Liver (tissue), 9 donors: ENCODE results near the gene NUDT15. TPM values are rescaled to one million over a fixed set of nuclear protein-coding genes. Genes with fewer than 3 reads are reported as not detected.
A peak's percentile ranks its signal among the peaks of the same experiment; 100 is the strongest.
"Not testable (repeated sequence)": the region's sequence is repeated elsewhere in the genome, so short reads cannot be mapped to it uniquely, and the experiment has no call there.

ENCODE experiments used
- DNase-seq: peaks from one replicate; pipeline ENCODE4 v3.0.0-alpha.2; 2017; ENCODE audit warnings: low spot score
- H3K27ac ChIP-seq, 2 donors: one replicate each; pipeline ENCODE4 v1.7.0; 2013; ENCODE audit warnings: inconsistent platforms in 2 of 2, low read length in 2 of 2, control low read depth in 1 of 2, low read depth in 1 of 2, mild to moderate bottlenecking in 1 of 2
- H3K27me3 ChIP-seq, 4 donors: one replicate each; pipeline versions ENCODE4 v1.6.1 to v1.7.0; 2013; ENCODE audit warnings: low read length in 3 of 4, inconsistent platforms in 1 of 4, mild to moderate bottlenecking in 1 of 4, moderate library complexity in 1 of 4; ENCODE audit not compliant: control insufficient read depth in 4 of 4, insufficient read depth in 4 of 4
- H3K36me3 ChIP-seq, 4 donors: one replicate each; pipeline versions ENCODE4 v1.6.1 to v1.7.0; 2013; ENCODE audit warnings: low read length in 3 of 4, mild to moderate bottlenecking in 3 of 4, low read depth in 1 of 4, moderate library complexity in 1 of 4; ENCODE audit not compliant: control insufficient read depth in 4 of 4, insufficient read depth in 3 of 4
- H3K4me1 ChIP-seq, 4 donors: one replicate each; pipeline versions ENCODE4 v1.6.1 to v1.7.0; 2013; ENCODE audit warnings: low read length in 3 of 4, mild to moderate bottlenecking in 3 of 4, moderate library complexity in 1 of 4; ENCODE audit not compliant: control insufficient read depth in 4 of 4, insufficient read depth in 4 of 4
- H3K4me3 ChIP-seq, 3 donors: one replicate each; pipeline versions ENCODE4 v1.6.1 to v1.7.0; 2013; ENCODE audit warnings: low read length in 3 of 3, control low read depth in 1 of 3, low read depth in 1 of 3, mild to moderate bottlenecking in 1 of 3
- H3K9ac ChIP-seq, 2 donors: one replicate each; pipeline ENCODE4 v1.7.0; 2013; ENCODE audit warnings: low read length in 2 of 2, mild to moderate bottlenecking in 2 of 2, moderate library complexity in 2 of 2, control low read depth in 1 of 2, low read depth in 1 of 2
- H3K9me3 ChIP-seq, 4 donors: one replicate each; pipeline versions ENCODE4 v1.6.1 to v1.7.0; 2013; ENCODE audit warnings: low read length in 3 of 4; ENCODE audit not compliant: control insufficient read depth in 4 of 4
- FOXA1 ChIP-seq: IDR thresholded peaks from 2 replicates; pipeline ENCODE4 v1.6.1; 2016; ENCODE audit warnings: antibody characterized with exemption
- FOXA2 ChIP-seq: IDR thresholded peaks from 2 replicates; pipeline ENCODE4 v1.6.1; 2016; ENCODE audit warnings: antibody characterized with exemption
- GABPA ChIP-seq, 2 donors: IDR thresholded peaks in 1 of 2; conservative IDR thresholded peaks in 1 of 2; 2 replicates each; pipeline ENCODE4 v1.6.1; 2016; ENCODE audit warnings: antibody characterized with exemption in 2 of 2, mild to moderate bottlenecking in 1 of 2, moderate library complexity in 1 of 2
- HNF4A ChIP-seq, 2 donors: conservative IDR thresholded peaks; 2 replicates each; pipeline ENCODE4 v1.6.1; 2016; ENCODE audit warnings: antibody characterized with exemption in 2 of 2, mild to moderate bottlenecking in 2 of 2
- HNF4G ChIP-seq: IDR thresholded peaks from 2 replicates; pipeline ENCODE4 v1.6.1; 2016; ENCODE audit warnings: antibody characterized with exemption
- NR2F2 ChIP-seq: IDR thresholded peaks from 2 replicates; pipeline ENCODE4 v1.6.1; 2016; ENCODE audit warnings: antibody characterized with exemption
- RAD21 ChIP-seq, 2 donors: IDR thresholded peaks; 2 replicates each; pipeline ENCODE4 v1.6.1; 2016; ENCODE audit warnings: antibody characterized with exemption in 2 of 2, mild to moderate bottlenecking in 2 of 2
- RXRA ChIP-seq, 2 donors: IDR thresholded peaks; 2 replicates each; pipeline ENCODE4 v1.6.1; 2017 to 2018; ENCODE audit warnings: antibody characterized with exemption in 2 of 2, mild to moderate bottlenecking in 1 of 2
- SP1 ChIP-seq: IDR thresholded peaks from 2 replicates; pipeline ENCODE4 v1.6.1; 2018; ENCODE audit warnings: antibody characterized with exemption, mild to moderate bottlenecking
- TAF1 ChIP-seq: conservative IDR thresholded peaks from 2 replicates; pipeline ENCODE4 v1.6.1; 2016; ENCODE audit warnings: antibody characterized with exemption, mild to moderate bottlenecking
- YY1 ChIP-seq: IDR thresholded peaks from 2 replicates; pipeline ENCODE4 v1.6.1; 2016; ENCODE audit warnings: antibody characterized with exemption, mild to moderate bottlenecking
- WGBS: extraction: QIAGEN DNeasy Blood & Tissue Kit; methylation state at CpG from one replicate; pipeline ENCODE4 v1.1.7; 2013; 5-methylcytosine and 5-hydroxymethylcytosine counted together
- polyA plus RNA-seq, 2 donors: library from polyadenylated mRNA; stranded (reverse) in 1 of 2; unstranded in 1 of 2; fragments of 200-250 nt in 1 of 2; fragments of >200 nt in 1 of 2; fragmentation: Nextera tagmentation in 1 of 2; extraction: Ambion mirVana in 1 of 2; gene quantifications; one replicate each; pipeline versions ENCODE4 v1.2.1 to v1.2.3, GENCODE V29; 2013 to 2015
- total RNA-seq, 2 donors: library from RNA; depleted of rRNA; stranded (reverse); fragments of >200 nt; gene quantifications; one replicate each; pipeline ENCODE4 v1.2.3, GENCODE V29; 2014
- TF ChIP-seq, protein P1 (sequence below): IDR thresholded peaks from 2 replicates; pipeline ENCODE4 v1.6.1; 2016; ENCODE audit warnings: antibody characterized with exemption
- TF ChIP-seq, protein P2 (sequence below): IDR thresholded peaks from 2 replicates; pipeline ENCODE4 v1.6.1; 2016; ENCODE audit warnings: antibody characterized with exemption, mild to moderate bottlenecking
- TF ChIP-seq, protein P3 (sequence below): fragments of 150-350 bp; IDR thresholded peaks from 2 replicates; pipeline ENCODE4 v1.5.1; 2017; ENCODE audit warnings: improper control_type of control experiment, low read depth, low read length; ENCODE audit not compliant: missing input control
- TF ChIP-seq, protein P4 (sequence below): IDR thresholded peaks from 2 replicates; pipeline ENCODE4 v1.6.1; 2016; ENCODE audit warnings: antibody characterized with exemption
- donor health status: healthy.
- donor health status: healthy.
- donor health status: healthy.
- donor health status: healthy.
- donor health status: healthy.

Gene NUDT15
- total and polyA plus RNA-seq, 4 donors = 6.0 to 7.7 (median 6.9) TPM

DNA sequence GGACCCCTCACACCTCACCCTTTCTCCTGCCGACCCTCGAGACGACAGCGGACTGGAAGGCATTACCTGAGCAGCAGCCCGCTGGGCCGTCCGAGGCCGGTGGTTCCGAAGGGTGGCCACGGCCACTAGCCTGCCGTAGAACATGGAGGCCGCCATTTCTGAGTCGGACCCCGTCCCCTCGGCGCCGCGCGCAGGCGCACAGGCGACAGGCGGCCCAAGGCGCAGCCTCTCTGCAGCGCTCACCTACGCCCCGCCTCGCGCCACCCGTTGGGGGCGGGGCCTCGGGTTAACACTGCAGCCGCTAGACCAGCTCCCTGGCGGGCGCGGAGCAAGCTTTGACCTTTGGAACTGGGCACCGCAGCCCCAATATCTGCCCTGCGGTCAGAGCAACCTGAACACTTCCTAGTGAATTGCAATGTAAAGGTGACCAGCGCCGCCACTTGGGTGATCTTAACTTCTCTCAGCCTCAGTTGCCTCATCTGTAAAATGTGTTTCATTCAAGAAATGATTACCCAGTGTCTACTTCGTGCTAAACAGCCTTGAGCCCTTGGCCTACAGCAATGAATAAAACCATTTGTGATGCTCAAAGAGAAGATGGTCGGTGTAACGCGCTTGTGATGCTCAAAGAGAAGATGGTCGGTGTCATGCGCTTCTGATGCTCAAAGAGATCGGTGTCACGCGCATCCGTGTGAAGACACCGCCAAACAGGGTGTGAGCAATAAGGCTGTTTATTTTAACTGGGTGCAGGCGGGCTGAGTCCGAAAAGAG, 36.2 kb upstream of the NUDT15 start, which contains the start of gene SUCLA2:
Gene SUCLA2, minus strand, starts transcription at position 160 of the 768 bp plus-strand sequence. Its CDS starts 4 bp downstream, at position 156.
- WGBS = 12% methylated on average over 52 of the region's 52 CpGs
- peak; percentile 92 for DNase-seq
- H3K36me3 ChIP-seq = no peaks in the 10 kb centered on the region

DNA sequence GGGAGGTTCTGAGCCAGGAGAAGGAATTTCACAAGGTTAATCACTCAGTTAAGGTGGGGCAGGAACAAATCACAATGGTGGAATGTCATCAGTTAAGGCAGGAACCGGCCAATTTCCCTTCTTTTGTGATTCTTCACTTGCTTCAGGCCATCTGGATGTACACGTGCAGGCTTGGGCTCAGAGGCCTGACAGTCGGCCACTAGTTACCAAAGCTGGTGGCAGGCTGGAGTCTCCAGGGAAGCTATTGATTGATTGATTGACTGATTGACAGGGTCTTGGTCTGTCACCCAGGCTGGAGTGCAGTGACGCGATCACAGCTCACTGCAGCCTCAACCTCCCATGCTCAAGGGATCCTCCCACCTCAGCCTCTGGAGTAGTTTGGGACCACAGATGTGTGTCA, 35.5 kb upstream of the NUDT15 start:
- WGBS = 70% methylated on average over 5 of the region's 5 CpGs
- not testable (repeated sequence) for H3K36me3 ChIP-seq

More for the DNA sequence above, 36.2 kb upstream of the NUDT15 start, which contains the start of gene SUCLA2:
- Histone ChIP-seq H3K27ac (peak within 1 kb of the TSS; percentile 79 to 82), H3K27me3 (no peaks in the 10 kb centered on the region), H3K4me3 (peak within 1 kb of the TSS; percentile 88 to 99 (median 93)), H3K9me3 (no peaks in the 10 kb centered on the region), H3K4me1 (peaks cover 5 to 22% (median 14%) of the 10 kb centered on the region in 4 donors), H3K9ac (peak within 1 kb of the TSS; percentile 73 to 90)
- peak; percentile 95 for TF ChIP-seq SP1
- no peak for TF ChIP-seq FOXA2
- TF ChIP-seq TAF1 = no peak
- TF ChIP-seq HNF4A (conservative IDR thresholded peaks at IDR 0.05) = peak; percentile 93
- peak; percentile 97 for TF ChIP-seq YY1
- peak; percentile 26 to 56 for TF ChIP-seq RXRA (IDR thresholded peaks at IDR 0.05)
- TF ChIP-seq, protein P1, sequence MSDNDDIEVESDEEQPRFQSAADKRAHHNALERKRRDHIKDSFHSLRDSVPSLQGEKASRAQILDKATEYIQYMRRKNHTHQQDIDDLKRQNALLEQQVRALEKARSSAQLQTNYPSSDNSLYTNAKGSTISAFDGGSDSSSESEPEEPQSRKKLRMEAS = no peak
- no peak for TF ChIP-seq NR2F2
- peak; percentile 84 for TF ChIP-seq HNF4G
- TF ChIP-seq, protein P2, sequence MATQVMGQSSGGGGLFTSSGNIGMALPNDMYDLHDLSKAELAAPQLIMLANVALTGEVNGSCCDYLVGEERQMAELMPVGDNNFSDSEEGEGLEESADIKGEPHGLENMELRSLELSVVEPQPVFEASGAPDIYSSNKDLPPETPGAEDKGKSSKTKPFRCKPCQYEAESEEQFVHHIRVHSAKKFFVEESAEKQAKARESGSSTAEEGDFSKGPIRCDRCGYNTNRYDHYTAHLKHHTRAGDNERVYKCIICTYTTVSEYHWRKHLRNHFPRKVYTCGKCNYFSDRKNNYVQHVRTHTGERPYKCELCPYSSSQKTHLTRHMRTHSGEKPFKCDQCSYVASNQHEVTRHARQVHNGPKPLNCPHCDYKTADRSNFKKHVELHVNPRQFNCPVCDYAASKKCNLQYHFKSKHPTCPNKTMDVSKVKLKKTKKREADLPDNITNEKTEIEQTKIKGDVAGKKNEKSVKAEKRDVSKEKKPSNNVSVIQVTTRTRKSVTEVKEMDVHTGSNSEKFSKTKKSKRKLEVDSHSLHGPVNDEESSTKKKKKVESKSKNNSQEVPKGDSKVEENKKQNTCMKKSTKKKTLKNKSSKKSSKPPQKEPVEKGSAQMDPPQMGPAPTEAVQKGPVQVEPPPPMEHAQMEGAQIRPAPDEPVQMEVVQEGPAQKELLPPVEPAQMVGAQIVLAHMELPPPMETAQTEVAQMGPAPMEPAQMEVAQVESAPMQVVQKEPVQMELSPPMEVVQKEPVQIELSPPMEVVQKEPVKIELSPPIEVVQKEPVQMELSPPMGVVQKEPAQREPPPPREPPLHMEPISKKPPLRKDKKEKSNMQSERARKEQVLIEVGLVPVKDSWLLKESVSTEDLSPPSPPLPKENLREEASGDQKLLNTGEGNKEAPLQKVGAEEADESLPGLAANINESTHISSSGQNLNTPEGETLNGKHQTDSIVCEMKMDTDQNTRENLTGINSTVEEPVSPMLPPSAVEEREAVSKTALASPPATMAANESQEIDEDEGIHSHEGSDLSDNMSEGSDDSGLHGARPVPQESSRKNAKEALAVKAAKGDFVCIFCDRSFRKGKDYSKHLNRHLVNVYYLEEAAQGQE = no peak
- no peak for TF ChIP-seq GABPA (IDR thresholded peaks at IDR 0.05 in 1 of 2, conservative IDR thresholded peaks at IDR 0.05 in 1 of 2)
- TF ChIP-seq, protein P3, sequence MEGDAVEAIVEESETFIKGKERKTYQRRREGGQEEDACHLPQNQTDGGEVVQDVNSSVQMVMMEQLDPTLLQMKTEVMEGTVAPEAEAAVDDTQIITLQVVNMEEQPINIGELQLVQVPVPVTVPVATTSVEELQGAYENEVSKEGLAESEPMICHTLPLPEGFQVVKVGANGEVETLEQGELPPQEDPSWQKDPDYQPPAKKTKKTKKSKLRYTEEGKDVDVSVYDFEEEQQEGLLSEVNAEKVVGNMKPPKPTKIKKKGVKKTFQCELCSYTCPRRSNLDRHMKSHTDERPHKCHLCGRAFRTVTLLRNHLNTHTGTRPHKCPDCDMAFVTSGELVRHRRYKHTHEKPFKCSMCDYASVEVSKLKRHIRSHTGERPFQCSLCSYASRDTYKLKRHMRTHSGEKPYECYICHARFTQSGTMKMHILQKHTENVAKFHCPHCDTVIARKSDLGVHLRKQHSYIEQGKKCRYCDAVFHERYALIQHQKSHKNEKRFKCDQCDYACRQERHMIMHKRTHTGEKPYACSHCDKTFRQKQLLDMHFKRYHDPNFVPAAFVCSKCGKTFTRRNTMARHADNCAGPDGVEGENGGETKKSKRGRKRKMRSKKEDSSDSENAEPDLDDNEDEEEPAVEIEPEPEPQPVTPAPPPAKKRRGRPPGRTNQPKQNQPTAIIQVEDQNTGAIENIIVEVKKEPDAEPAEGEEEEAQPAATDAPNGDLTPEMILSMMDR = peak; percentile 23
- peak; percentile 58 to 75 for TF ChIP-seq RAD21 (IDR thresholded peaks at IDR 0.05)
- TF ChIP-seq, protein P4, sequence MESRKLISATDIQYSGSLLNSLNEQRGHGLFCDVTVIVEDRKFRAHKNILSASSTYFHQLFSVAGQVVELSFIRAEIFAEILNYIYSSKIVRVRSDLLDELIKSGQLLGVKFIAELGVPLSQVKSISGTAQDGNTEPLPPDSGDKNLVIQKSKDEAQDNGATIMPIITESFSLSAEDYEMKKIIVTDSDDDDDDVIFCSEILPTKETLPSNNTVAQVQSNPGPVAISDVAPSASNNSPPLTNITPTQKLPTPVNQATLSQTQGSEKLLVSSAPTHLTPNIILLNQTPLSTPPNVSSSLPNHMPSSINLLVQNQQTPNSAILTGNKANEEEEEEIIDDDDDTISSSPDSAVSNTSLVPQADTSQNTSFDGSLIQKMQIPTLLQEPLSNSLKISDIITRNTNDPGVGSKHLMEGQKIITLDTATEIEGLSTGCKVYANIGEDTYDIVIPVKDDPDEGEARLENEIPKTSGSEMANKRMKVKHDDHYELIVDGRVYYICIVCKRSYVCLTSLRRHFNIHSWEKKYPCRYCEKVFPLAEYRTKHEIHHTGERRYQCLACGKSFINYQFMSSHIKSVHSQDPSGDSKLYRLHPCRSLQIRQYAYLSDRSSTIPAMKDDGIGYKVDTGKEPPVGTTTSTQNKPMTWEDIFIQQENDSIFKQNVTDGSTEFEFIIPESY = no peak
- no peak for TF ChIP-seq FOXA1

More for the DNA sequence above, 35.5 kb upstream of the NUDT15 start:
- not testable (repeated sequence) for H3K9me3 ChIP-seq, H3K27me3 ChIP-seq, H3K9ac ChIP-seq, DNase-seq, H3K4me3 ChIP-seq, H3K27ac ChIP-seq
- peaks cover 5 to 22% (median 14%) of the 10 kb centered on the region in 4 donors for H3K4me1 ChIP-seq
